PC-9 (cell line): ENCODE measurements around the gene GRM7. TPM values are rescaled to one million over a fixed set of nuclear protein-coding genes. Genes with fewer than 3 reads are reported as not detected.

Experiments used
- BruUV-seq: library from RNA; stranded (reverse); fragments of 400-500 nt; replicated peaks from 2 replicates; lab custom pipeline; 2021; lab: Mats Ljungman, UMichigan
- CTCF ChIA-PET: fragments of 300-600 bp; sonication (Branson Sonifier 250); formaldehyde crosslinking; loops from one replicate; lab custom pipeline; 2022; ENCODE audit warnings: antibody characterized with exemption; lab: Charles Lee
- POLR2A ChIA-PET: fragments of 300-600 bp; sonication (Branson Sonifier 250); formaldehyde crosslinking; loops from one replicate; lab custom pipeline; 2022; ENCODE audit warnings: antibody characterized with exemption; ENCODE audit not compliant: unreplicated experiment; lab: Charles Lee
- DNase-seq, 2 experiments: peaks; one replicate each; pipeline versions ENCODE4 v3.0.0 to v3.0.0-alpha.2; 2015 to 2022; ENCODE audit warnings: mixed read lengths in 1 of 2
- H2AFZ ChIP-seq: fragments of 200-600 bp; sonication (generic); 2 replicates; pipeline ENCODE4 v1.8.1; 2017; ENCODE audit warnings: antibody characterized with exemption
- H3F3A ChIP-seq: fragments of 200-600 bp; sonication (generic); 2 replicates; pipeline ENCODE4 v1.8.1; 2017; ENCODE audit warnings: antibody characterized with exemption, mild to moderate bottlenecking, low read depth; ENCODE audit not compliant: insufficient read depth
- H3K27ac ChIP-seq: fragments of 200-600 bp; sonication (generic); 2 replicates; pipeline ENCODE4 v1.6.1; 2016; ENCODE audit warnings: mixed run types
- H3K27me3 ChIP-seq: fragments of 200-600 bp; sonication (generic); 2 replicates; pipeline ENCODE4 v1.6.1; 2016; ENCODE audit warnings: low read depth, mixed run types; ENCODE audit not compliant: insufficient read depth
- H3K36me3 ChIP-seq: fragments of 200-600 bp; sonication (generic); 2 replicates; pipeline ENCODE4 v1.6.1; 2016; ENCODE audit warnings: low read depth, mixed run types
- H3K4me1 ChIP-seq: fragments of 200-600 bp; sonication (generic); replicated peaks from 2 replicates; pipeline ENCODE4 v1.6.1; 2016; ENCODE audit warnings: mixed run types; ENCODE audit not compliant: insufficient read depth
- H3K4me2 ChIP-seq: fragments of 200-600 bp; sonication (generic); 2 replicates; pipeline ENCODE4 v1.6.1; 2017; ENCODE audit warnings: mixed run types
- H3K4me3 ChIP-seq: fragments of 200-600 bp; sonication (generic); 2 replicates; pipeline ENCODE4 v1.6.1; 2016; ENCODE audit warnings: mixed run types
- H3K79me2 ChIP-seq: fragments of 200-600 bp; sonication (generic); 2 replicates; pipeline ENCODE4 v1.6.1; 2017; ENCODE audit warnings: low read depth, mixed run types
- H3K9me2 ChIP-seq: fragments of 200-600 bp; sonication (generic); 2 replicates; pipeline ENCODE4 v1.8.1; 2017; ENCODE audit warnings: mild to moderate bottlenecking; ENCODE audit not compliant: insufficient read depth
- H3K9me3 ChIP-seq: fragments of 200-600 bp; sonication (generic); 2 replicates; pipeline ENCODE4 v1.8.1; 2016; ENCODE audit warnings: low read depth; ENCODE audit not compliant: insufficient read depth
- H4K20me1 ChIP-seq: fragments of 200-600 bp; sonication (generic); 2 replicates; pipeline ENCODE4 v1.8.1; 2017; ENCODE audit not compliant: insufficient read depth
- EZH2 ChIP-seq: fragments of 200-600 bp; sonication (generic); IDR thresholded peaks from 2 replicates; pipeline ENCODE4 v1.8.0; 2017; ENCODE audit warnings: antibody characterized with exemption, low read depth
- intact Hi-C: fragments of 100-400 bp; cut with micrococcal nuclease; formaldehyde crosslinking; loops from one replicate; pipeline ENCODE4 v1.10.0; 2022; ENCODE audit not compliant: unreplicated experiment
- total RNA-seq: library from RNA; stranded (reverse); gene quantifications from 2 replicates; pipeline ENCODE4 v1.2.3, GENCODE V29; 2021
- TF ChIP-seq, protein P1 (sequence below): fragments of 200-600 bp; sonication (generic); conservative IDR thresholded peaks from 2 replicates; pipeline ENCODE4 v1.6.1; 2017; ENCODE audit warnings: mixed run types, antibody characterized with exemption, mild to moderate bottlenecking, moderate library complexity

The GRM7 gene
- total RNA-seq, 1 experiment from 2014 or later: not detected

DNA sequence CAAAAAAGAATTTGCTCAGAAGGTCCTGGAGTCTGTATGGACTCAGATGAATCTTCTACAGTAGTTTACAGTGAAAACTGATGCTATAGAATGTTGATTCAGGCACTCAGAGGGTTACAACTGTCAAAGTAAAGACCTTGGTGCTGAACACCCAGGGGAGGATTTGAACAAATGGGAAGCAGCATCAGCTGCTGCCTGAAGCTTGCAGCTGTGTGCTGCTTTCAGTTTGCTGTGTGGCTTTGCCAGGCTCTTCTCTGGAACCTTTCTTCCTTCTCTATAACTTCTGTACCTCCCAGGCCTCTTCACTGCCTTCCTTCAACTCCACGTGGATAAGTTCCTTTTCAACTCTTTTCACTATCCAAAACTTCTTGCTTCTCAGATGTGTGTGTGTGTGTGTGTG is 214.2 kb downstream of the GRM7 start:
- Histone ChIP-seq H3K27me3 (no peaks in the 10 kb centered on the region), H2AFZ (no peak overlapping the region), H3K36me3 (no peaks in the 10 kb centered on the region), H3F3A (no peaks in the 10 kb centered on the region), H4K20me1 (no peaks in the 10 kb centered on the region), H3K4me3 (no peak overlapping the region), H3K9me3 (no peaks in the 10 kb centered on the region), H3K4me1 (no peaks in the 10 kb centered on the region), H3K9me2 (no peaks in the 10 kb centered on the region), H3K4me2 (no peak overlapping the region), H3K27ac (no peak overlapping the region), H3K79me2 (no peaks in the 10 kb centered on the region)
- ChIA-PET POLR2A (no interaction called here), CTCF (no interaction called here)
- DNase-seq: no peak
- intact Hi-C loops: no loop called here
- BruUV-seq: no TSS peak
- TF ChIP-seq, protein P1, sequence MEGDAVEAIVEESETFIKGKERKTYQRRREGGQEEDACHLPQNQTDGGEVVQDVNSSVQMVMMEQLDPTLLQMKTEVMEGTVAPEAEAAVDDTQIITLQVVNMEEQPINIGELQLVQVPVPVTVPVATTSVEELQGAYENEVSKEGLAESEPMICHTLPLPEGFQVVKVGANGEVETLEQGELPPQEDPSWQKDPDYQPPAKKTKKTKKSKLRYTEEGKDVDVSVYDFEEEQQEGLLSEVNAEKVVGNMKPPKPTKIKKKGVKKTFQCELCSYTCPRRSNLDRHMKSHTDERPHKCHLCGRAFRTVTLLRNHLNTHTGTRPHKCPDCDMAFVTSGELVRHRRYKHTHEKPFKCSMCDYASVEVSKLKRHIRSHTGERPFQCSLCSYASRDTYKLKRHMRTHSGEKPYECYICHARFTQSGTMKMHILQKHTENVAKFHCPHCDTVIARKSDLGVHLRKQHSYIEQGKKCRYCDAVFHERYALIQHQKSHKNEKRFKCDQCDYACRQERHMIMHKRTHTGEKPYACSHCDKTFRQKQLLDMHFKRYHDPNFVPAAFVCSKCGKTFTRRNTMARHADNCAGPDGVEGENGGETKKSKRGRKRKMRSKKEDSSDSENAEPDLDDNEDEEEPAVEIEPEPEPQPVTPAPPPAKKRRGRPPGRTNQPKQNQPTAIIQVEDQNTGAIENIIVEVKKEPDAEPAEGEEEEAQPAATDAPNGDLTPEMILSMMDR: no peak
- no peak for TF ChIP-seq EZH2

DNA sequence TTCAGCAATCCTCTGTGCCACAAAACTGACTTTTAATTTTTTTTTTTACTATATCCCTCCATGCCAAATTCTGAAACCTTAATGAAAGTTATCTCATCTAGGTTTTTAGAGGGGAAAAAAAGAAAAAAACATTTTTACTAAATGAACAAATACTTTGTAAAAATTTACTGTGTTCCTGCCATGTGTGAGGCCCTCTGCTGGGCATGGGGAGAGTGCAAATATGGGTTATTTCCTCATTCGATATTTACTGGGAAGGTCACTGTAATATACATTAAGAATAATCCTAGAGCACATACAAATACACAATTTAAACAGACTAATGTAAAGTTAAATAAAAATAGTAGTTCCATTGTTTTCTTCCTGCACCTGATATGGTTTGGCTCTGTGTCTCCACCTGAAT is 215.0 kb downstream of the GRM7 start:
- ChIA-PET POLR2A (no interaction called here), CTCF (no interaction called here)
- H3K9me2 ChIP-seq: no peaks in the 10 kb centered on the region
- H3K79me2 ChIP-seq: no peaks in the 10 kb centered on the region
- H3K36me3 ChIP-seq: no peaks in the 10 kb centered on the region
- no peak overlapping the region for H3K4me2 ChIP-seq
- H2AFZ ChIP-seq: no peak overlapping the region
- no peak for TF ChIP-seq EZH2
- TF ChIP-seq, protein P1: peak; percentile 59
- no TSS peak for BruUV-seq
- H3K4me3 ChIP-seq: no peak overlapping the region
- no peaks in the 10 kb centered on the region for H4K20me1 ChIP-seq
- H3K27me3 ChIP-seq: no peaks in the 10 kb centered on the region
- intact Hi-C loops: no loop called here
- DNase-seq: no peak
- H3K27ac ChIP-seq: no peak overlapping the region
- H3K4me1 ChIP-seq: no peaks in the 10 kb centered on the region
- no peaks in the 10 kb centered on the region for H3K9me3 ChIP-seq
- no peaks in the 10 kb centered on the region for H3F3A ChIP-seq

DNA sequence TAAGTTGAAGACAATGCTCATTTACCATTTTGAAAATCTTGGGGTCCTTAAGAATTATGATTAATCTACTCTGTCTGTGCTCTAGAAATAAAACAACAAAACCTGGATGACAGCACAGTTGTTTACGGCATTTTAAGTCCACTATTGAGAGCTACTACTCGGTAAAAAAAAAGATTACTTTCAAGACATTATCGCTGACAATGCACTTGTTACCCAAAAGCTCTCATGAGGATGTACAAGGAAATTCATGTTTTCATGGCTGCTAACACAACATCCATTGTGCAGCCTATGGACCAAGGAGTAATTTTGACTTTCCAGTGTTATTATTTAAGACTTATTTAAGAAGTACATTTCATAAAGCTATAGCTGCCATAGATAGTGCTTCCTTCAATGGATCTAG is 221.3 kb downstream of the GRM7 start:
- no peaks in the 10 kb centered on the region for H3F3A ChIP-seq
- no peak overlapping the region for H2AFZ ChIP-seq
- no peak for DNase-seq
- H3K4me3 ChIP-seq: no peak overlapping the region
- ChIA-PET CTCF (no interaction called here), POLR2A (no interaction called here)
- H4K20me1 ChIP-seq: no peaks in the 10 kb centered on the region
- no peaks in the 10 kb centered on the region for H3K36me3 ChIP-seq
- H3K4me1 ChIP-seq: no peaks in the 10 kb centered on the region
- TF ChIP-seq, protein P1: no peak
- TF ChIP-seq EZH2: no peak
- no TSS peak for BruUV-seq
- no peaks in the 10 kb centered on the region for H3K9me2 ChIP-seq
- no peaks in the 10 kb centered on the region for H3K27me3 ChIP-seq
- no peaks in the 10 kb centered on the region for H3K79me2 ChIP-seq
- no peak overlapping the region for H3K27ac ChIP-seq
- intact Hi-C loops: no loop called here
- H3K4me2 ChIP-seq: no peak overlapping the region
- no peaks in the 10 kb centered on the region for H3K9me3 ChIP-seq
